Germinal center (tissue), 1 donor: ENCODE measurements around the gene MIB1.
"Not testable (repeated sequence)": the region's sequence is repeated elsewhere in the genome, so short reads cannot be mapped to it uniquely, and the experiment has no call there.

Experiments used
- DNase-seq: peaks from one replicate; pipeline ENCODE4 v3.0.0; 2012; ENCODE audit warnings: mixed read lengths, low spot score

The MIB1 gene

GRCh38 chr18:21740538-21741311, at the start of gene MIB1:
TSS of gene MIB1 (plus strand) at chr18:21740792. CDS start at chr18:21741584, 792 bp downstream.
- peak; percentile 97 for DNase-seq

GRCh38 chr18:21693322-21693721, 47.3 kb upstream of the MIB1 start:
- DNase-seq, result no peak

GRCh38 chr18:21700528-21701075, 40.0 kb upstream of the MIB1 start:
- DNase-seq, result no peak

GRCh38 chr18:21701621-21702020, 39.0 kb upstream of the MIB1 start:
- no peak for DNase-seq

GRCh38 chr18:21702602-21703001, 38.0 kb upstream of the MIB1 start:
- no peak for DNase-seq

- DNase-seq, result peak; percentile 63
These were observed 37.3 kb upstream of the MIB1 start for GRCh38 chr18:21703241-21703820.

- DNase-seq, result peak; percentile 89
These were observed 35.8 kb upstream of the MIB1 start, which contains the start of gene ABHD3 for GRCh38 chr18:21704603-21705364. TSS of gene ABHD3 (minus strand) at chr18:21704774. CDS start at chr18:21704665, 109 bp downstream.

- DNase-seq, result no peak
These were observed 34.2 kb upstream of the MIB1 start for GRCh38 chr18:21706386-21706865.

GRCh38 chr18:21707130-21707529, 33.5 kb upstream of the MIB1 start:
- not testable (repeated sequence) for DNase-seq

- no peak for DNase-seq
These were observed 26.1 kb upstream of the MIB1 start for GRCh38 chr18:21714474-21714873.

- no peak for DNase-seq
These were observed 17.9 kb upstream of the MIB1 start for GRCh38 chr18:21722687-21723086.

GRCh38 chr18:21725201-21725600, 15.4 kb upstream of the MIB1 start:
- DNase-seq, result no peak

GRCh38 chr18:21727702-21728101, 12.9 kb upstream of the MIB1 start:
- no peak for DNase-seq

GRCh38 chr18:21733011-21733410, 7.6 kb upstream of the MIB1 start:
- DNase-seq, result no peak

GRCh38 chr18:21735452-21736015, 5.1 kb upstream of the MIB1 start:
- no peak for DNase-seq

- not testable (repeated sequence) for DNase-seq
These were observed 3.7 kb upstream of the MIB1 start for GRCh38 chr18:21736926-21737325.

GRCh38 chr18:21739604-21740537, 721 bp upstream of the MIB1 start:
- no peak for DNase-seq

- DNase-seq, result no peak
These were observed 645 bp downstream of the MIB1 start for GRCh38 chr18:21741312-21741561.

- peak; percentile 22 for DNase-seq
These were observed 1.1 kb downstream of the MIB1 start for GRCh38 chr18:21741562-21742314.

GRCh38 chr18:21742315-21742687, 1.7 kb downstream of the MIB1 start:
- DNase-seq, result no peak
